HG03571 (cell line): ENCODE results near the gene CST6.

Source experiments
- ATAC-seq: cut with Tn5 transposase; IDR thresholded peaks from one replicate; pipeline ENCODE4 v1.9.1; 2021; ENCODE audit not compliant: unreplicated experiment

CST6 gene, protein sequence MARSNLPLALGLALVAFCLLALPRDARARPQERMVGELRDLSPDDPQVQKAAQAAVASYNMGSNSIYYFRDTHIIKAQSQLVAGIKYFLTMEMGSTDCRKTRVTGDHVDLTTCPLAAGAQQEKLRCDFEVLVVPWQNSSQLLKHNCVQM

DNA sequence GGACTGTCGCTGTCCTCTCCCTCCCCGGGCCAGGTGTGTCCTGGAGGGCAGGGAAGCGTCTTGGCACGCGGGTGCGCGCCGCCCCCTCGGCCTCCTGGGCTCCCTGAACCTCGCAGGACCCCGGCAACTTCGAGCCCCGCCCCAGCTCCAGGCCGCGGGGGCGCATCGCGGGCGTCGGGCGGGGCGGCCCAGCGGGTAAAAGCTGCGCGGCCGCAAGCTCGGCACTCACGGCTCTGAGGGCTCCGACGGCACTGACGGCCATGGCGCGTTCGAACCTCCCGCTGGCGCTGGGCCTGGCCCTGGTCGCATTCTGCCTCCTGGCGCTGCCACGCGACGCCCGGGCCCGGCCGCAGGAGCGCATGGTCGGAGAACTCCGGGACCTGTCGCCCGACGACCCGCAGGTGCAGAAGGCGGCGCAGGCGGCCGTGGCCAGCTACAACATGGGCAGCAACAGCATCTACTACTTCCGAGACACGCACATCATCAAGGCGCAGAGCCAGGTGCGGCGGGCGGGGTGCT, at the start of gene CST6:
TSS of gene CST6 (plus strand) at position 224 of the 519 bp plus-strand sequence. CDS start at position 261, 37 bp downstream.
- no peak for ATAC-seq

DNA sequence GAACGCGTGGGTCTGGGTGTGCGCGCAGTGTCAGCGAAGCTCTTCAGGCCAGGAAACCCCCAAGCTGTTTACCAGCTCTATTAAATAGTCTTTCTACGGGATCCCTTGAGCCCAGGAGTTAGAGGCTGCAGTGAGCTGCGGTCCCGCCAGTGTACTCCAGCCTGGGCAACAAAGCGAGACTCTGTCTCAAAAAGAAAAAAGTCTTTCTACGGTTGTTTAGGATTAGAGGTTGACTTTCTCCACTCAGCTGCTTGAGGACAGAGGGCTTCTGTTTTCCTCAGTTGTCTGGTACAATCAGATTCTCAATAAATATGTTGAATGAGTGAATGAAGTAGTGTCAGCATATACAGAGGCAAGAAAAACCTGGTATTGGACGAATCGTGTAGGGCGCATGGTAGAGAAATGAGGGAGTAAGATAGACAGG, 49.7 kb upstream of the CST6 start:
- ATAC-seq = no peak

DNA sequence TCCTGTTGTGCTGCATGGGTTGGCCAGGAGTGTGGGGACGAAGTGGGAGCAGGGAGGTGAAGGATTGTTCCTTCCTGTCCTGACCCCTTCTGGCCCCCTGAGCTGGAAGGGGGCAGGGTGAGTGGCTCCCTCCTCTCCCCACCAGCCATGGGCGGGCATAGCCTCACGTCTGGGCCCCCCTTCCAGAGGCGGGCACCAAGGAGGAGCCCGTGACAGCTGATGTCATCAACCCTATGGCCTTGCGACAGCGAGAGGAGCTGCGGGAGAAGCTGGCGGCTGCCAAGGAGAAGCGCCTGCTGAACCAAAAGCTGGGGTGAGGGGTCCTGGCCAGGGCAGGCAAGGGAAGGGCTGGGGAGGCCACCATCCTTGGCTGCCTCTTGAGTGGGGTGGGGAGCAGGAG, 46.9 kb upstream of the CST6 start:
- ATAC-seq = no peak

DNA sequence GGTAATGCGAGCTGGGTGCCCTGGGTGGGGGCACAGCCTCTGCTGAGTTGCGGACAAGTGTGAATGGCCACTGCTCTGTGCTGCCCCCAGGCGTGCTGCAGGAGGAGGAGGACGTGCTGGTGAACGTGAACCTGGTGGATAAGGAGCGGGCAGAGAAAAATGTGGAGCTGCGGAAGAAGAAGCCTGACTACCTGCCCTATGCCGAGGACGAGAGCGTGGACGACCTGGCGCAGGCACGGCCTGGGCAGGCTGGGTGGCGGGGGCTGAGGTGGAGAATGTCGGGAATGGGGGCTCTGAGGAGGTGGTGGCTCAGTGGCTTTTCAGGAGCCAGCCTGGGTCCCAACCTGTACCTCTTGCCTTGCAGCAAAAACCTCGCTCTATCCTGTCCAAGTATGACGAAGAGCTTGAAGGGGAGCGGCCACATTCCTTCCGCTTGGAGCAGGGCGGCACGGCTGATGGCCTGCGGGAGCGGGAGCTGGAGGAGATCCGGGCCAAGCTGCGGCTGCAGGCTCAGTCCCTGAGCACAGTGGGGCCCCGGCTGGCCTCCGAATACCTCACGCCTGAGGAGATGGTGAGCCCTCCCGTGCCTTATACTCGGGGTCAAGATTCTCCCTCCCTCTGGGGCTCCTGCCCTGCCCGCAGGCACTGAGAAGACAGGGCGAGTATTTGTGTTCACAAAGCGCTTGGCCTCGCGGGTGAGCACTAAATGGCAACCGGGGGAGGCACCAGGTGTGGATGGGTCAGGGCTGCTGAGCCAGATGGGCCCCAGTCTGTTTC, 45.6 kb upstream of the CST6 start:
- ATAC-seq = no peak

DNA sequence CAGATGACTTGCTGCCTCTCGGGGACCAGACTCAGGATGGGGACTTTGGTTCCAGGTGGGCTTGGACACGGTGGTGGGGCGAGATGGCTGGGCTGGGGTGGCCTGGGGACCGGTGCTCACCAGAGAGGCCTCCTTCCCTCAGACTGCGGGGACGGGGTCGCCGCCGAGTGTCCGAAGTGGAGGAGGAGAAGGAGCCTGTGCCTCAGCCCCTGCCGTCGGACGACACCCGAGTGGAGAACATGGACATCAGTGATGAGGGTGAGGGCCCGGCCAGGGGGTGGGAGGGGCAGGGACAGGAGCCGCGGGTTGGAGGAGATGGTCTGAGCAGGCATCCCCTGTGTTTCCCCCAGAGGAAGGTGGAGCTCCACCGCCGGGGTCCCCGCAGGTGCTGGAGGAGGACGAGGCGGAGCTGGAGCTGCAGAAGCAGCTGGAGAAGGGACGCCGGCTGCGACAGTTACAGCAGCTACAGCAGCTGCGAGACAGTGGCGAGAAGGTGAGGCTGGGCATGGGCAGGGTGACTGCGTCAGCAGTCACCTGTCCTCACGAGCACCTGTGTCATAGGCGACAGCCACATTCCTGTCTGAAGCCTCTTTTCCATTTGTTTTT, 44.4 kb upstream of the CST6 start:
- no peak for ATAC-seq

DNA sequence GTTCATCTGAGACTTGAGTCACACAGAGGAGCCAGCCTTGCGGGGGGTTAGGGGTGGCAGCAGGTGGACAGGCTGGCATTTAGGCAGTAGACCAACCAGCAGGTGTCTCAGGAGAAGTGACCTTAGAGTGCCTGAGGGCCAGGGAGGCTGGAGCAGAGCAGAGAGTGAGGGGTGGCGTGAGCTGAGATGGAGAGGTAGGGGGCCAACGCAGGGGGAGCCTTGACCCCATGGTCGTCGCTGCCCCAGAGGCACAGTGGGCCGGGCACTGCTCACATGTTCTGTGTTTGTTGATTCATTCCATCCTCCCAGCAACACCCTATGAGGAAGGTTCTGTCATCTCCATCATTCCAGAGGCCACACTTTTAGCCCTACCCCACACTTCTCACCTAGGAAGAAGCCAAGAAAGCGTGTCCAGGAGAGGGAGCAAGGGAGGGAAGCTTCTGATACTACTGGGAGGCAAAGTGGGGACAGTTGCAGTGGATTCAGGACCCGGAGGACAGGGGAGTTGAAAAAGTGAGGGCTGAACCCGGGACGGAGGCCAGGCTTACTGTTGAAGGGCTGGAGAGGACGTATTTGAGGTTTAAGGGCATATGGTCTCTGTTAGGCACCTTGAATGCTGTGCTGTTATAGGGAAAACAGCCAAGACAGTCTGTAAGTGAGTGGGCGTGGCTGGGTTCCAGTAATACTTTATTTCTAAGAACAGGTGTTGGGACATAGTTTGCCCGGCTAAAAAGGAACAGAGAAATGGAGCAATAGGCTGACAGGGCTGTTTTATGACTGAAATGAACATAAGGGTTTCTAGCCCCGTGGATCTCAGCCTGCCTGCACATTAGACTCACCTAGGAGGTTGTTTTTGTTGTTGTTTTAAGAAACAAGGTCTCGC, 43.0 kb upstream of the CST6 start:
- no peak for ATAC-seq

DNA sequence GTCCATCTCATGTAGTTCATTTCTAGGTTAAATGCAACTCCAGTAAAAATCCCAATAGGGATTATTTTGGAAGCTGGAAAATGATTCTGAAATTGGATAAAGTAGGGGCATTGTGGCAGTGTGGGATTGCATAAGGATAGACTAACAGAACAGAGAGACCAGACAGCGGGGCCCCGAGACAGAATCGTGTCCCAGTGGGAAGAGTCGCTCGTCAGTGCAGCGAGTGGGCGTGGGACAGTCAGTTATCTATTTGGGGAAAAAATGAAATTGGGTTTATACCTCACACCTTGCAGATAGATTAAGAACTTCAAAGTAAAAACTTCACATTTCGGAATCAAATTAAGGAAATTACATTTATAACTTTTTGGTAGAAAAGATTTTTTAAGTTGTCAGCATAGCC, 39.7 kb upstream of the CST6 start:
- ATAC-seq = no peak

DNA sequence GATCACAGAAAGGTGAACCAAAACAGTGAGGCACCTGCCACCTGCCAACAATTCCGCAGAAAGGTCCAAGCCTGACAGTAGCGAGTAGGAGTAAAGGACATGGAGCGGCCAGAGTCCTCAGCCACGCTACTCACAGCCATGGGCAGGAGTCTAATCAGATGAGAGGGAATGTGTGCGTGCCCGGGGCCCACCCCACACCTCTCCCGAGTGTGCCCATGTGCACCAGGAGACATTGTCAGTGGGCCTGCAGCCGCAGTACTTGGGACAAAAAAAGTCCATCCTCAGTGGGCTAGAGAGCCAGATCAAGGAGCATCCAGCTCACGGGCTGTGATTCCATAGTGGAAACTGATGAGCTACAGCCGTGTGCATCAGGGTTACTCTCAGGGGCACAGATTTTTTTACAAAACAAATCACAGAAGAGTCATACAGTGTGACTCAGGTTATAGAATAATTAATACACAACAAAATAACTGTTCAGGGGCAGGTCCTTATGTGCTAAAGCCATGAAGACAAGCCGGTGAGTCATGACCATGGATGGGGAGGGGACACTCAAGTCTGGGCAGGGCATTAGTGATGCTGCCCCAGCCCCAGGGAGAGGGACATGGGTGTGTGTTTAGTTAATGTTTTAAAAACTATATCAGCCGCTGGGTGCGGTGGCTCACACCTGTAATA, 38.2 kb upstream of the CST6 start:
- ATAC-seq = no peak

DNA sequence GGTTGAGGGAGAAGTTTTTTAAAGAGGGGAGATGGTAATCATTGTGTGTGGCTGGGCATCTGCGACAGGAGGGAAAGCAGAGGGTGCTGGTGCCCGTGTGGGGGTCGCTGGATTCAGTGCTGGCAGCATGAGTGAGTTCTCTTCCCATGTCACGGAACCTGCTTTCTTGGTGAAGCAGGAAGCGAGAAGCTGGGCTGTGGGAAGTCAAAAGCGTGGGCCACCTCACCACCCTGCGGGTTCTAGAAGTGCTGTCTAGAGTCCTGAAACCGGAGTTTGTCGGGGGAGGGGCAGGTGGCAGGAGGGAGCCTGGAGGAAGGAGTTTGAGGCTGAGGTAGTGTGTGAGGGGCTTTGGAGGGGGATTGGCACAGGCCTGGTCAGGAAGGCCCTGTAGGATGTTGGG, 36.0 kb upstream of the CST6 start:
- ATAC-seq = no peak

DNA sequence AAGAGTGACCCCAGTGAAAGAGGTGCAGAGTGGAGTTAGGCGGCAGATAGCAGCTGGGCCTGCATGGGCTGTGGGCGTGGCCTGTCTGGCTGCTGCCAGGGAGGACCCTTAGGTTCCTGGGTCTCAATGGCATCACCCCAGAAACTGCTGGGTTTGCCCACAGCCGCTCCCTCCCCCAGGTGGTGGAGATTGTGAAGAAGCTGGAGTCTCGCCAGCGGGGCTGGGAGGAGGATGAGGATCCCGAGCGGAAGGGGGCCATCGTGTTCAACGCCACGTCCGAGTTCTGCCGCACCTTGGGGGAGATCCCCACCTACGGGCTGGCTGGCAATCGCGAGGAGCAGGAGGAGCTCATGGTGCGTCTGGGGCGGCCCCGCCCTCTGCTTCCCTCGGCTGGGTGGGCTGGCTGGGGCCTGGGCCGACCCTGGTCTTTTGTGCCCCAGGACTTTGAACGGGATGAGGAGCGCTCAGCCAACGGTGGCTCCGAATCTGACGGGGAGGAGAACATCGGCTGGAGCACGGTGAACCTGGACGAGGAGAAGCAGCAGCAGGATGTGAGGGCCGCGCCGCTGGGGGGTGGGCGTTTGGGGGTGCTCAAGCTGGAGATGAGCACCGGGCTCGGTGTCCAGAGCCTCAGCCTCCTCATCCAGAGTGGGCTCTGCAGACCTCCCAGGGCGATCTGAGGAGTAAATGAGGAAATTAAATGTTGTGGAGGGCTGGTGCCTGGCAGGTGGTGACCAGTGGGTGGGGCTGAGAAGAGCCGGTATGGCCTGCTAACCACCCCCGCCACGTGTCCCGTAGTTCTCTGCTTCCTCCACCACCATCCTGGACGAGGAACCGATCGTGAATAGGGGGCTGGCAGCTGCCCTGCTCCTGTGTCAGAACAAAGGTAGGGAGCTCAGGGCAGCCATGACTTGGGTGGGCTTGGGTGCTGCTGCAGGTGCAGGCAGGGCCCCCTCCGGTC, 35.3 kb upstream of the CST6 start:
- ATAC-seq = no peak

DNA sequence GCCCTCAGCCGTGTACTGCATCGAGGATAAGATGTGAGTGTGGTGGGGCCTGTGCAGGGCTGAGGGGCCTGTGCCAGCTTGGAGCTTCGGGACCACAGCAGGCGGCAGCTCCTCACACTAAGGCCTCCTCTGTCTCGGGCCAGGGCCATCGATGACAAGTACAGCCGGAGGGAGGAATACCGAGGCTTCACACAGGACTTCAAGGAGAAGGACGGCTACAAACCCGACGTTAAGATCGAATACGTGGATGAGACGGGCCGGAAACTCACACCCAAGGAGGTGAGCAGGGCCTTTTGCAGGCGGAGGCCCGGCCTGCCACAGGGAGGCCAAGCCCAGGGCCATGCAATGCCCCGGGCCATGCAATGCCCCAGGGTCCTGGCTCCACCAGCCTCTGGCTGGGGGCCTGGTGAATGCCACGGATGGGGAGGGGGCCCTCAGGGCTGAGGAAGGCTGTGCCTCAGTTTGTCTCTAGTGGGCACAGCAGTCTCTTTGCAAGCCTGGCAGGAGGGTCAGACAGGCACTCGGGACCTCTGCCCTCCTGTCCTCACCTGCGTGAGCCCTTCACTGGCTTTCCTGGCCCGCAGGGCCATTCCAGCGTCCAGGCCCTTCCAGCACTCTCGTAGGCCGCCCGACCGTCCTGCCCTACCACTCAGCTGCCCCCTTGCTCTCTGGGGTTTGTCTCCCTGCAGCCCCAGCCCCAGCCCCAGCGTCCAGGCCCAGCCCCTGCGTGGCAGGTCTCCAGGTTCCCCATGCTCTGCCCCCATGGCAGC, 34.0 kb upstream of the CST6 start:
- ATAC-seq = no peak

DNA sequence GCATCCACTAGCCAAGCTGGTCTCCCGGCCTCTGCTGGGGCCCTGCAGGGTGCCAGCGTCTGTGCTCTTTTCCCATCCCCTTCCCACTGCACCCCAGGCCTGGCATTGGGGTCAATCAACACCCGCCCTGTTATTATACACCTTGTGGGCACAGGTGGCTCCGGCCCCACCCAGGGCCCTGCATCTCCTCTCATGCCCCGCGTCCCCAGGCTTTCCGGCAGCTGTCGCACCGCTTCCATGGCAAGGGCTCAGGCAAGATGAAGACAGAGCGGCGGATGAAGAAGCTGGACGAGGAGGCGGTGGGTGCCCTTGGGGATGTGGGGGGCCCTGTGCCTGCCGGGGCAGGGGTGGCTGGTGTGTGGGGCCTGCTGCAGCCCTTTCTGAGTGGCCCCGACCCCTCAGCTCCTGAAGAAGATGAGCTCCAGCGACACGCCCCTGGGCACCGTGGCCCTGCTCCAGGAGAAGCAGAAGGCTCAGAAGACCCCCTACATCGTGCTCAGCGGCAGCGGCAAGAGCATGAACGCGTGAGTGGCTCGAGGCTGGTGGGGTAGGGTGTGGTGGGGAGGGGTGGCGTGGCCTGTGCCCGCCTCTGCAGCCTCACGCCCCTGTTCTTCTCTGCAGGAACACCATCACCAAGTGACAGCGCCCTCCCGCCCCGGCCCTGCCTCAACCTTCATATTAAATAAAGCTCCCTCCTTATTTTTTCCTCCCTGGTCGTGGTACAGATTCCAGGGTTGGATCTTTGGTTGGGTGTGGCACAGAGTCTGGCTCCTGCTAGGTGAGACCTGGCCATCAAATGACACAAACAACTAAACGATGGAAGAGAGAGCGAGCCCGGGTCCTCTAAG, 33.2 kb upstream of the CST6 start:
- ATAC-seq = no peak

DNA sequence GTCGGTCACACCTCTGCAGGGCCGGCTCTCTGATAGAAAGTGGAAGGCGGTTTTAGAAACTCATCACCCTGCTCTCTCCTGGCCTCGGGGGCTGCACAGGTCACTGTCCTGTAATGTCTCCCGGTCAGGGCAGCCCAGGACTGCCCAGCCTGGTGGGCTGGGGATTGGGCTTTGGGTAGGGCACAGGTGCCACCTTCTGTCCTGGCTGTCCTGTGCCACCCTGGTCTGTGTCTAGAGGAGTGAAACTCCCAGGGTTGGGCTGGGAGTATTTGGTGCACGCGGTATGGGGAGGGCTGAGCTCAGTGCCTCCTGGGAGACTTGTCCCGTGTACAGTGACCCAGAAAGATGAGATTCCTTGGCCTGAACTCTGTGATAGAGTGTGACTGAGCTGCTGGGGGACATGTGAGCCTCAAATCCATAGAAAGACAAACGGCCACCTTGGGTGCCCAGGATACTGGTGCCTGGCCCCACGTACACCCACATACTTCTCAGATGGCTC, 32.5 kb upstream of the CST6 start:
- ATAC-seq = no peak

DNA sequence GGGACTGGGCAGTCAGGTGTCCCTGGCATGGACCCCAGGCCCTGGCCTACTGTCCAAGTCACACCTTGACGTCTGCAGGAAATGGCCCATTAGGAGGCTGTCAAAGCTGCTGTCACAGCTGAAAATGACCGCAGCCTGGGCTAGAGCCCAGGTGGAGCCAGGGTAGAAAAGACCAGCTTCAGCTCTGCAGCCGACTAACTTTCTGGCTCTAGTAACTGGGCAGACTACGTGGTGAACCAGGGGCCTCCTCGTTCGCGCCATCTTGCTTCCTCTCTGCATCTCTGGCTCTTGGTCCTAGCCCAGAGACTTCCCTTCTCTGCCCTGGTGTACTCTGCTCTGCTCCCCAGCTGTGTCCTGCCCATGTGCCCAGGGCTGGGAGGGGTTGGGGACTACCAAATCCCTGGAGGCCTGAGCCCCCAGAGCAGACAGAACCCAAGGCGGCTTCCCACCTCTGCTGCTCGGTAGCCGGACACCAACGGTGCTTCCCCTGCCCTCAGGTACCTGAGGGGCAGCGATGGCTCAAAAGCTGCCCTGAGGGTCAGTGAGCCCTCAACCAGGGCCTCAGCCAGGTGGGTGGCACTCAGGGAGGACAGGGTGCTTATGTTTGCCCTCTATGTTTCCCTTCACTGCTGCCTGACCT, 30.6 kb upstream of the CST6 start:
- no peak for ATAC-seq

DNA sequence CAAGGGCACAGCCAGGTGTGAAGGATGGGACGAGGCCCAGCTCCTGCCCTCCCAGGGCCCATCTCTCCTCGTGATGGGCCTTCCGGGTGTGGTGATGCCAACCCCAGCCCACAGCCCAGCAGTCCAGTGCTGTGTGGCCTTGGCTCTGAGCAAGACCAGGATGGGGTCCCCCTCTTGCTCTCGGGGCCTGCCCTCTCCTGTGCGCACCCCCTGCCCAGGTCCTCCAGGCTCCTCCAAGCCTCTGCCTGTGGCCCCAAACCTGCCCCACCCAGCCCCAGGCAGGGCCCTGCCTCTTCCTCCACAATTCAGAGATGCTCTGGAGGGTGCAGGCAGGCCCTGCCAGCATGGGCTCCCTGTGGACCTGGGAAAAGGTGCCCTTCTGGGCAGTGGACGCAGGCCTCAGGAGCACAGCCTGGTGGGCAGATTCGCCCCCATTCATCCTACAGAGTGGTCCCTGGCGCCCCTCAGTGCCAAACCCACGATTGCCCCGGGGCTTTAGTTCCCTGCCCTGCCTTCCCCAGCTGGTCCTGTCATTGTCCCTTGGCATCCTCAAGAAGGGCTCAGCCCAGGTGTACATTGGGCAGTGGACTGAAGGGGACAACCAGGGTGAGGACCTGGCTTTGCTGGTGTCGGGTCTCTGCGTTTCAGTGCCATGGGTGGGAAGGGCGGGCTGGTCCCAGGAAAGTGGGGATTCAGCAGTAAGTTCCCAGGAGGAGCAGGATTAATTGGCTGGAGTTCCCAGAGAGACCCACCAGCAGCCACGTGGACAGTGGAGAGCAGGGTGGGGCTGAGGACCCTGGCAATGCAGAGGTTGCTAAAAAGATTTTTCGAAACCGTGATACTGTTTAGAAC, 29.6 kb upstream of the CST6 start:
- no peak for ATAC-seq
